Superior temporal gyrus (tissue), 1 donor: Measurements from ENCODE around the gene ZC3H12D.

ENCODE experiments used
- DNase-seq: peaks from one replicate; pipeline ENCODE4 v3.0.0-alpha.2; 2016; ENCODE audit errors: extremely low spot score

ZC3H12D gene

DNA sequence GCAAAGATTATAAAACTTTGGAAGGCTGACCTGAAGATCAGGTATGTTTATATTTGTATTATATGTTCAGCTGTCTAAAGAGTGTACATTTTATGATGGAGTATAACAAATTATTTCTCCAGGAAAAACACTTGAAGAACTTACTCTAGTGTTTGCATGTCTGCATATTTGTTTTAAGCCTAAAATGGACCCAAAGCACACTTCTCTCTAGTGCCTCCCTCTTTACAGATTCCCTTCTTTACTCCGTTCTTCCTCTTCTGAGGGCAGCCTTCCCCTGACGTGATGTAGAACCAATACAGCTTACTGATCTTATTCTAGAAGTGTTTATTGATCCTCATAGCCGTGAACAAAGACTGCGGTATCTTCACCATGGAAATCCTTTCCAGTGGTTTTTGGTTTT lies 70.8 kb downstream of the ZC3H12D start:
- DNase-seq, result no peak

DNA sequence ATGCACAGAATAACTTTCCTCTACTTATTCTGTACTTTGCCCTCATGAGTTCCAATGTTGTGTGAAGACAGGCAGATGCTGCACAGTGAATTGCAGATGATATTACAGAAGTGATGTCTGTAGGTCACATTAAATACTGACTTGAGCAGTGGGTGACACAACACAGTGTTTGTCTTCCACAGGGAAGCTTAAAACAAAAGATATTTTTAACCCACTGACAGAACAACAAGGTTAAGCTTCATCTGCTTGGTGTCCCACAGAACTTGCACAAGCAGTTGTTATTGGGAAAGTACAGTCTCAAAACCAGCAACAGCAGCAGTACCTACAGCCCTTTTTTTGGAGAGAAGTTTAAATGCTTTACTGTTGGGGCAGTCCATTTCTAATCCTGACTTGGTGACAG lies 74.3 kb downstream of the ZC3H12D start:
- no peak for DNase-seq

DNA sequence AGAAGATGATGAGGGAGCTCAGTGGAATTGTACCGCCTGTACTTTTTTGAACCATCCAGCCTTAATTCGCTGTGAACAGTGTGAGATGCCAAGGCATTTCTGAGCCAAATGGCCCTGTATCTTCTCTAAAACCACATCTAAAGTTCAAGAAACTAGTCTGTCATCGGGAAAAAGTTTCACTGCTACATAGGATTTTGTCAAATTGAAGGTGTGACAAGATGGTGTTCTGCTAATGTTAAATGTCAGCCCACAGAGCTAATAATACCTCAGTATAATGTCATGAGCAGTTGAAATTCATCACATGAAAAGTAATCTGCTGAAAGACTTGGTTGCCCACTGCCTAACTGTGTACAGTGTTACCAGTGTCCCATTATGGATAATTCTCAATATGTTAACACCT lies 75.2 kb downstream of the ZC3H12D start:
- no peak for DNase-seq

DNA sequence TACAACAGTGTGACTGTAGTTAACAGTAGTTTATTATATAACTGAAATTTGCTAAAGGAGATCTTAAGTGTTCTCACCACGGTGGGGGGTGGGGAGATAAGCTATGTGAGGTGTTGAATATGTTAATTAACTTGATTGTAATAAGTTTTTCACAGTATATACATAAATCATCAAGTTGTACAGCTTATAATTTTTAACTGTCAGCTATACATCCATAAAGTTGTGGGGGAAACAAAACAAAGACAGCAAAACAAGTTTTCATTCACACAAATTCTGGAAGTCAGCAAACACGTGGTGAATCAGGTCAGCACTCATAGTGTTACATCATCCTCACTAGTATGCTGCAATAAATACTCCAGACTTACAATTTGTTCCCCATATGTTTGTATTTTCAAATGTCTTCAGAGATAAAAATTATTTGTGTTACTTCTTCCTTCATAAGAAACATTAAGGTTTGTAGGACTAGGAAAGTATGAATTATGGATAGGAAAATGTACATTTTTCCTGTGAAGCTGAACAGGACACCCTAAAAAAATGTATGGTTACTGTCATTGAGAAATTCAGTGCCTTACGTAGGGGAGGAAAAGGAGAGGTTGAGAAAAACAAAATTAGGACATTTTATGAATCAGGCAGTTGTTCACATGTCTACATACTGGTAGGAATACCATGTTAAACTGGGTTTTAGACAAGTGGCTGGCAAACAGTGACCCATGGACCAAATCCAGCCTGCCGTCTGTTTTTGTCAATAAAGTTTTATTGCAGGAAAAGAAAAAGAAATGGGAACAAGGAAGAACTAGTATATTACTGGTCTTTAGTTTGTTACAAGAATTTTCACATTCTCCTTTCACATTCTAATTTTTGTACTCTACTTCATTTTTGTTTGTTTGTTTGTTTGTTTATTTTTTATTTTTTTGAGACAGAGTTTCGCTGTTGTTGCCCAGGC lies 78.7 kb downstream of the ZC3H12D start:
- DNase-seq, result no peak

DNA sequence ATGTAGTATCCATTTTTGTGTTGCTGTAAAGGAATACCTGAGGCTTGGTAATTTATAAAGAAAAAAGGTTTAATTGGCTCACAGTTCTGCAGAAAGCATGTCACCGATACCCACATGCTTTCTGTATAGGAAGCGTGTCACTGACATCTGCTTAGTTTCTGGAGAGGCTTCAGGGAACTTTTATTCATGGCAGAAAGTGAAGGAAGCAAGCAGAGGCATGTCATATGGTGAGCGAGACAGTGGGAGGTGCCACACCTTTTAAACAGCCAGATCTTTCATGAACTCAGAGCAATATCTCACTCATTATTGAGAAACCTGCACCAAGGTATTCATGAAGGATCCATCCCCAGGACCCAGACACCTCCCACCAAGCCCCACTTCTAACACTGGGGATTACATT lies 81.3 kb downstream of the ZC3H12D start:
- DNase-seq, result no peak

DNA sequence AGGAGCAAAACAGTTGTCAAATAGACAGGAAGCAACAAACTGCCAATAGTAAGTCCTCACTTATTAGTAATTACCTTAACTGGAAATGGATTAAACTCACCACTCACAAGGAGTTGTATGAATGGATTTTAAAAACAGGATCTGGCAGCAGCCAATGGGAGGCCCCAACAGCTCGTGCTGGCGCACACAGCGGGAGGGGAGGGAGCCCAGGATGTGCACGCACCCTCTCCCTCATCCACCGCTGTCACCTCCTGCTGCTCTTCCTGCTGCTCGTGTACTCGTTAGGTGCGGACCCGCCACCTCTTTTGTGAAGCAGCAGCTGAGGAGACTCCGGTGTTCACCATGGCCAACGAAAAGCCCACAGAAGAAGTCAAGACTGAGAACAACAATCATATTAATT lies 84.8 kb downstream of the ZC3H12D start, which contains the start of gene SUMO4:
TSS of gene SUMO4 (plus strand) at position 213 of the 400 bp plus-strand sequence. CDS start at position 343, 130 bp downstream.
- DNase-seq, result no peak

DNA sequence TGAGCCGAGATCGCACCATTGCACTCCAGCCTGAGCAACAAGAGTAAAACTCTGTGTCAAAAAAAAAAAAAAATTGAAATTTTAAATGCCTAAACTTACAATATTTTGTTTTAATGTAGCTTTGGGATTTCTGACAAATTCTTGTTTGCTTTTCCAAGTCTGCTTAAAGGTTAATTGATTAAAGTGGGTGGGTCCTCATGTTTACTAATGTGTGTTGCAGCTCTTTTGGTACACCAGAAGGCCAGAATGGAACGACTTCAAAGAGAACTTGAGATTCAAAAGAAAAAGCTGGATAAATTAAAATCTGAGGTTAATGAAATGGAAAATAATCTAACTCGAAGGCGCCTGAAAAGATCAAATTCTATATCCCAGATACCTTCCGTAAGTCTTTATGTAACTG lies 87.4 kb downstream of the ZC3H12D start:
- no peak for DNase-seq
